ENCODE measurements around the gene HEYL.

DNA sequence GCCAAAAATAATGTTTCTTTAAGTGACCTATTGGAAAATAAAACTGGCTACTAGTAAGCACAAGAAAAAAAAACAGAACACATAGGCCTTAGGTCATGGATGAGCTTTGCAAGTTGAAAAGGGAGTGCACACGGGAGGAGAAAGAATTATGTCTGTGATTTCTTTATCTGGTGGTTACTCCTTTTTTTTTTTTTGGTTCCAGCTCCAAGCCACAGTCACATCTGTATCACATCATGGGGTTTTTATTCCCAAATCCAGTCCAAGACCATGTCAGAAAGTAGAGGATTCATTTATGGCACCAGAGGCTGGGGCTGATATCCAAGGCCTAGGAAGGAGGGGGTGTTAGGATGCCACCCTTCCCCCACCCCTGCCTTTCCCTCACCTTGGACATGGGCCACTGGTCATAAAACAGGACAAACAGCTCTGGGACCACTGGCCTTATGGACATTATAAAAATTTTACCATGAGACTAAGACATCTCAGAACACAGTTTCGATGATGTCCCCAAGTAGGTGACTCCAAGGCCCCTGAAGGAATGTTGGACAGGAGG, 10.3 kb upstream of the HEYL start:
- TF ChIP-seq YY1 (IDR thresholded peaks at IDR 0.05; ENCODE audit: insufficient read depth, insufficient read length) (no peak), ZNF274 (IDR thresholded peaks at IDR 0.05; ENCODE audit: low read depth, low read length) (no peak), SUZ12 (IDR thresholded peaks at IDR 0.05; ENCODE audit: extremely low read depth, insufficient read depth, insufficient read length) (no peak)
